ENCODE measurements around the gene BACH1.
"Not testable (repeated sequence)": the region's sequence is repeated elsewhere in the genome, so short reads cannot be mapped to it uniquely, and the experiment has no call there.

BACH1 gene

DNA sequence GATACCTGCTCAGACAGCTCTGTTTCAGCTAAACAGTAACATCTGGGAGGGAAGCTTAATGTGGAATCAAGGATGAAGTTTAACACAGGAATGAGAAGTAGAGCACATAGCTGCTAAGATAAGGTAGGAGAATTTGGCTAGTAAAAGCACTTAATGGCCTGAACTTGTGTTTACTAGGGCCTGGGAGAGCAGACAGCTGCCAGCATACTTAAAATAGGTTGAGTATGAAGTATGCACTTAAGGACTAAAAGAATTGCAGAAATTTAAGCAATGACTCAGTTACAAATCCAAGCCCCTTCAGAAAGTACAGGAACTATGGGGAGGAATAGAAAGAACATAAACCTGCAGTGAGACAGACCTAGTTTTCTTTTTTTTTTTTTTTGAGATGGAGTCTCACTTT, 53.0 kb downstream of the BACH1 start:
- H3K27ac Mint-ChIP-seq = no peak overlapping the region
- H3K4me1 Mint-ChIP-seq (ENCODE audit: low read depth) = peaks cover 12% of the 10 kb centered on the region
- H3K9me3 Mint-ChIP-seq = peaks cover 15% of the 10 kb centered on the region
- peaks cover 25% of the 10 kb centered on the region for H3K36me3 Mint-ChIP-seq (ENCODE audit: low read depth)
- no peak for DNase-seq (ENCODE audit: low spot score)
- H3K27me3 Mint-ChIP-seq (ENCODE audit: low read depth) = no peaks in the 10 kb centered on the region
- no peak overlapping the region for H3K4me3 Mint-ChIP-seq

- H3K4me3 Mint-ChIP-seq; H3K27ac Mint-ChIP-seq; DNase-seq (ENCODE audit: low spot score); H3K27me3 Mint-ChIP-seq (ENCODE audit: low read depth); H3K4me1 Mint-ChIP-seq (ENCODE audit: low read depth): not testable (repeated sequence)
- Mint-ChIP-seq H3K36me3 (ENCODE audit: low read depth) (peaks cover 29% of the 10 kb centered on the region), H3K9me3 (peaks cover 15% of the 10 kb centered on the region)
Observed at GRCh38 chr21:29355043-29355710, 56.5 kb downstream of the BACH1 start.

GRCh38 chr21:29356291-29356690, 57.6 kb downstream of the BACH1 start:
- not testable (repeated sequence) for H3K4me3 Mint-ChIP-seq; H3K4me1 Mint-ChIP-seq (ENCODE audit: low read depth); H3K27me3 Mint-ChIP-seq (ENCODE audit: low read depth); DNase-seq (ENCODE audit: low spot score); H3K27ac Mint-ChIP-seq
- Mint-ChIP-seq H3K36me3 (ENCODE audit: low read depth) (peaks cover 29% of the 10 kb centered on the region), H3K9me3 (peaks cover 15% of the 10 kb centered on the region)

DNA sequence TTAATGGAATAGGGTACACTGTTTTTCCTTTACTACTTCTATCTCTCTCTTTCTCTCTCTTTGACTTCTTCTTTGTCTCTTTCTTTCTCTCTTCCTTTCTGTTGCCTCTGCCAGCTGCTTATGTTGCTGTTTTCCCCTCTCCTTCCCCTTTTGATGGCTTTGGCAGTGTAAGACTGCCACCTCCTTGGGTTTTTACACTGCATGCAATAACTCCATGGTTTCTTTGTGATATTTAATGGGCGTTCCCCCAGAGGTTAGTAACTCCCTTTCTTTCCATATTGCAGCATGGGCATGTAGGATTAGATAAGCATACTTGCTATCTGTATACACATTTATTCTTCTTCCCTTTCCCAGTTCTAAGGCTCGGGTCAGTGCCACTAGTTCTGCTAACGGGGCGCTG, 58.1 kb downstream of the BACH1 start:
- not testable (repeated sequence) for H3K4me1 Mint-ChIP-seq (ENCODE audit: low read depth); DNase-seq (ENCODE audit: low spot score); H3K4me3 Mint-ChIP-seq; H3K27ac Mint-ChIP-seq; H3K27me3 Mint-ChIP-seq (ENCODE audit: low read depth)
- H3K36me3 Mint-ChIP-seq (ENCODE audit: low read depth) = peaks cover 26% of the 10 kb centered on the region
- H3K9me3 Mint-ChIP-seq = peaks cover 15% of the 10 kb centered on the region

DNA sequence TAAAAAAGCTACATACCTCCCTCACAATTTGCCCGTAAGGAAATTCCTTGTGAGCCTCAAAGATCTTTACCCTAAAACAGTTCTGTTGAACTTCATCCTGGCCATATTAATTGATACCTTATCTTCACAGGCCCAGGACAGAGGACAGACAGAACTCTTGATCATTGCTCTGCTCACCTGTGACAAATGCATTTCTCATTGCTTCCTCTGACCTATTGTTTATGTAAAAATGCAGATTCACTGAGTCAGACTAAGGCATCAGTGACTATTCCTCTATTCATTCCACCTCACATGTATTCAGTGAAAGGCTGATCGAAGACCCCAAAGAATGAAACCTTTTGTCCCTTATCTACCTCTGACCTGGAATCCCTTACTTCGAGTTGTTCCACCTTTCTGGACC, 61.0 kb downstream of the BACH1 start:
- H3K27ac Mint-ChIP-seq = no peak overlapping the region
- no peaks in the 10 kb centered on the region for H3K27me3 Mint-ChIP-seq (ENCODE audit: low read depth)
- DNase-seq (ENCODE audit: low spot score) = no peak
- peaks cover 8% of the 10 kb centered on the region for H3K36me3 Mint-ChIP-seq (ENCODE audit: low read depth)
- H3K4me1 Mint-ChIP-seq (ENCODE audit: low read depth) = peaks cover 6% of the 10 kb centered on the region
- H3K9me3 Mint-ChIP-seq = peaks cover 2% of the 10 kb centered on the region
- no peak overlapping the region for H3K4me3 Mint-ChIP-seq

GRCh38 chr21:29360799-29361765, 62.4 kb downstream of the BACH1 start:
- Mint-ChIP-seq H3K9me3 (no peaks in the 10 kb centered on the region), H3K4me1 (ENCODE audit: low read depth) (peaks cover 6% of the 10 kb centered on the region), H3K27ac (no peak overlapping the region), H3K36me3 (ENCODE audit: low read depth) (peaks cover 4% of the 10 kb centered on the region), H3K27me3 (ENCODE audit: low read depth) (no peaks in the 10 kb centered on the region), H3K4me3 (no peak overlapping the region)
- no peak for DNase-seq (ENCODE audit: low spot score)

- H3K27me3 Mint-ChIP-seq (ENCODE audit: low read depth) = no peaks in the 10 kb centered on the region
- H3K9me3 Mint-ChIP-seq = no peaks in the 10 kb centered on the region
- no peak overlapping the region for H3K27ac Mint-ChIP-seq
- no peak overlapping the region for H3K4me3 Mint-ChIP-seq
- H3K4me1 Mint-ChIP-seq (ENCODE audit: low read depth) = peaks cover 6% of the 10 kb centered on the region
- H3K36me3 Mint-ChIP-seq (ENCODE audit: low read depth) = peaks cover 6% of the 10 kb centered on the region
- no peak for DNase-seq (ENCODE audit: low spot score)
Observed at GRCh38 chr21:29362758-29363157, 64.0 kb downstream of the BACH1 start.

DNA sequence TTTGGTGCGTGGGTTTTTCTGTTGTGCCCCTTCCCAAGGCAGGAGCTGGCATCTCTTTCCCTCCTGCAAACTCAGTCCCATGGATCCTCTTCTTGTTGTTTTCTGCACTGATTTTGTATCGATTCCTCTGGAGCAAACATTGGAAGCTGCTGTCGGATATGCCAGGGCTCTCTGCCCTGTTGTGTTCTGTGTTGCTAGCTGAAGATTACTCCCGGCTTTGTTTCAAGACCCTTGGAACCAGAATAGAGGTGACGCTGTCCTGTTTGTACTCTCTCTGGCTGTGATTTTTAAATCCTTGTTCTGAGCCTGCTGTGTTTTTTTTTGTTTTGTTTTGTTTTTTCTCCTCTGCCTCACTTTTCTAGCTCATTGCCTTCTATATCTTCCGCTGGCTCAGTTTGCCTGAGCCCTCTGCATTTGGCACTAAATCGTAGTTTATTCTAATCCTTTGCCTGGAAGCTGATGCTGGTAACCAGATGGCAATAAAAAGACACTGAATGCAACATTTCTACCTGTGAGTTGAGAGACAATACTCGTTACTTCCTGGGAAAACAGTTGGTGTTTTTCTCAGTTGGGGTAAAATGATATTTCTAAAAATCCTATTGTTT, 67.0 kb downstream of the BACH1 start:
- H3K4me1 Mint-ChIP-seq (ENCODE audit: low read depth) = peaks cover 3% of the 10 kb centered on the region
- H3K27ac Mint-ChIP-seq = no peak overlapping the region

DNA sequence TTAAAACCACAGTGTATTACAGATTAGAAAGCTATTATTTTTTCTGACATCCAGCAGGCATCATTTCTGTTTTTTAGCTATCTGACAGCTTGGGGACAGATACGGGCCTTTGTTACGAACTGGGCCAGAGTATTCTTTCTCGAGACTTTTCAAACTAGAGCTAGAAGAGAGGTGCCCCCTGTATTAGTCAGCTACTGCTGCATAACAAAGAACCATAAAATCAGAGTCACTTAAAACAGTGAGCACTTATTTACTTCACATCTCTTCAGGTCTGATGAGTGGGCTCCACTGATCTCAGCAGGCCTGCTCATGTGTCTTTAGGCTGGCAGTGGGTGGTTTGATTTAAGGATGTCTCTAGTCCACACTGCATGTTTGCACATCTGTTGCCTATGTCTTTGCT, 67.8 kb downstream of the BACH1 start:
- Mint-ChIP-seq H3K27me3 (ENCODE audit: low read depth) (no peaks in the 10 kb centered on the region), H3K9me3 (no peaks in the 10 kb centered on the region), H3K27ac (no peak overlapping the region), H3K4me3 (no peak overlapping the region), H3K4me1 (ENCODE audit: low read depth) (peaks cover 3% of the 10 kb centered on the region), H3K36me3 (ENCODE audit: low read depth) (peaks cover 3% of the 10 kb centered on the region)
- DNase-seq (ENCODE audit: low spot score) = no peak

More for the DNA sequence above, 67.0 kb downstream of the BACH1 start:
- Mint-ChIP-seq H3K4me3 (no peak overlapping the region), H3K36me3 (ENCODE audit: low read depth) (peaks cover 3% of the 10 kb centered on the region), H3K9me3 (no peaks in the 10 kb centered on the region), H3K27me3 (ENCODE audit: low read depth) (no peaks in the 10 kb centered on the region)
- DNase-seq (ENCODE audit: low spot score) = no peak

- no peaks in the 10 kb centered on the region for H3K9me3 Mint-ChIP-seq
- H3K27ac Mint-ChIP-seq = no peak overlapping the region
- peaks cover 3% of the 10 kb centered on the region for H3K36me3 Mint-ChIP-seq (ENCODE audit: low read depth)
- no peak for DNase-seq (ENCODE audit: low spot score)
- no peak overlapping the region for H3K4me3 Mint-ChIP-seq
- H3K4me1 Mint-ChIP-seq (ENCODE audit: low read depth) = peaks cover 5% of the 10 kb centered on the region
- H3K27me3 Mint-ChIP-seq (ENCODE audit: low read depth) = no peaks in the 10 kb centered on the region
Observed at GRCh38 chr21:29367335-29367734, 68.6 kb downstream of the BACH1 start.

DNA sequence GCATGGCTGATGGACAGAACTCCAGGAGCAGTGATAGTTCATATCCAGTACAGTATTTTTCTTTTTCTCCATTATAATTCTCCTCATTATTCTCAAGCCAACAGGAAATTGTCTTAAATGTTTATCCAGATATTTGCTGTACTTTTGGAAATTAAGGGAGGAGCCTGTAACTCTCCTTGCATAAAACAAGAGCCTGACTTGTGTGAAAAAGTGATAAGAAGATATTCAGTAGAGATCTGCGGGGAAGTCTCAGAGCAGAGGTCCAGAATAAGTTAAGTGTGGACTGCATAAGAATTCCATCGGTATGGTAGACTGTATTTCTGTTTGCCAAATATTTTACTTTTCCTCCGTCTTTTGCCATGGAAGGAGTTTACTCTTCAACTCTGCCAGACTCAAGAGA, 70.2 kb downstream of the BACH1 start:
- Mint-ChIP-seq H3K4me1 (ENCODE audit: low read depth) (peaks cover 5% of the 10 kb centered on the region), H3K36me3 (ENCODE audit: low read depth) (peaks cover 5% of the 10 kb centered on the region), H3K27ac (no peak overlapping the region), H3K27me3 (ENCODE audit: low read depth) (no peaks in the 10 kb centered on the region), H3K9me3 (no peaks in the 10 kb centered on the region), H3K4me3 (no peak overlapping the region)
- DNase-seq (ENCODE audit: low spot score) = no peak

DNA sequence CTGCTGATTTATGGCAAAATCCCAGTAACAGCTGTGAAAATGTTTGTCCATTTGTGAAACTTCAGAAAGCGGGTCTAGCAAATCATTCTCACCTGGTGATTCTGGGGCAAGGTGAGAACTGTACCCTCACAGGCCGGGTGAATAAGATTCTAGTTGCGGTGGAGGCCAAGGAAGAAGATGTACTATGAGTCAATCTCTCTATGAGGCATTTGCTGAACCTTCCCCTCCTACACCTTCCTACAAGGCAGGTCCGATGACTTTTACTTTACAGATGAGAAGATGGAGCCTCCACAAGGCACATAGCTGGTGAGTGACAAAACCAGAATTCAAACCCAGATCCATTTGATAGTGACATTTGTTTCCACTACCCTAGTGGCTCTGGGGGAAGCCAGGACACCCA, 72.7 kb downstream of the BACH1 start:
- Mint-ChIP-seq H3K27me3 (ENCODE audit: low read depth) (no peaks in the 10 kb centered on the region), H3K27ac (no peak overlapping the region), H3K9me3 (no peaks in the 10 kb centered on the region), H3K4me1 (ENCODE audit: low read depth) (peaks cover 4% of the 10 kb centered on the region), H3K4me3 (no peak overlapping the region), H3K36me3 (ENCODE audit: low read depth) (peaks cover 5% of the 10 kb centered on the region)
- peak; percentile 48 for DNase-seq (ENCODE audit: low spot score)

- Mint-ChIP-seq H3K4me1 (ENCODE audit: low read depth) (peaks cover 9% of the 10 kb centered on the region), H3K27ac (no peak overlapping the region), H3K4me3 (no peak overlapping the region), H3K36me3 (ENCODE audit: low read depth) (peaks cover 2% of the 10 kb centered on the region), H3K9me3 (no peaks in the 10 kb centered on the region), H3K27me3 (ENCODE audit: low read depth) (no peaks in the 10 kb centered on the region)
- peak; percentile 50 for DNase-seq (ENCODE audit: low spot score)
Observed at GRCh38 chr21:29372063-29372802, 73.5 kb downstream of the BACH1 start.
